PC-3 (cell line): ENCODE results near the gene SLC9A8.

Source experiments
- CTCF ChIP-seq: fragments of 300-600 bp; sonication (generic); conservative IDR thresholded peaks from 2 replicates; pipeline ENCODE4 v1.5.1; 2017; ENCODE audit warnings: antibody characterized with exemption, low read depth, mild to moderate bottlenecking, low read length
- EZH2 ChIP-seq: fragments of 300-600 bp; sonication (generic); IDR thresholded peaks from one replicate; pipeline ENCODE4 v1.6.1; 2017; ENCODE audit warnings: antibody characterized with exemption, mild to moderate bottlenecking, low read length; ENCODE audit not compliant: unreplicated experiment

DNA sequence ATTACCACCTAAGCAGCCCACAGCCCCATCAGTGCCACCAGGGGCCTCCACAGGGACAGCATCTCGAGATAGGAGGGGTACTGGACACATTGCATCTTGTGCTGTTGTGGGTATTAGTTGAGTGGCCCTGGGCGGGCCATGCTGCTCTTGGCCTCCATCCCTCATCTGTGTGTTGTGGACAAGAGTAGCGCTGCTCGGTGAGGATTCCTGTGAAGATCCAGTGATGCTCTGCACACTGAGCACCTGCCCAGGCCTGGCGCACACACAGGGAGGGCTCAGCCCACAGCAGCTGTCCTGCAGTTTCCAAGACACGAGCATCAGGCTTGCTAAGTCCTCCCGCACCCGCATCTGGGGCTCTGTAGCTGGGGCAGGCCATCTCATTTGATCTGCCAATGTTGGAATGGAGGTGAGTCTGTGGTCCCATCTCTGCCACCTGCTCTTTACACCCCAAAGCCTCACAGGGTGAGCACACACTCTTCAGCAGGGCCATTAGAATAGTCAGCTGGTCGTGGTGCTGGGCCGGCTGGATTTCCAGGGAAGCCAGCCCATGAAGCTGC is 70.7 kb downstream of the SLC9A8 start:
- TF ChIP-seq CTCF (no peak), EZH2 (no peak)
